Measurements from ENCODE around the gene DDX31. TPM values are rescaled to one million over a fixed set of nuclear protein-coding genes. Genes with fewer than 3 reads are reported as not detected.
A peak's percentile ranks its signal among the peaks of the same experiment; 100 is the strongest.

DDX31 gene
- total RNA-seq, 1 experiment from 2014 or later, result 26.2 TPM

DNA sequence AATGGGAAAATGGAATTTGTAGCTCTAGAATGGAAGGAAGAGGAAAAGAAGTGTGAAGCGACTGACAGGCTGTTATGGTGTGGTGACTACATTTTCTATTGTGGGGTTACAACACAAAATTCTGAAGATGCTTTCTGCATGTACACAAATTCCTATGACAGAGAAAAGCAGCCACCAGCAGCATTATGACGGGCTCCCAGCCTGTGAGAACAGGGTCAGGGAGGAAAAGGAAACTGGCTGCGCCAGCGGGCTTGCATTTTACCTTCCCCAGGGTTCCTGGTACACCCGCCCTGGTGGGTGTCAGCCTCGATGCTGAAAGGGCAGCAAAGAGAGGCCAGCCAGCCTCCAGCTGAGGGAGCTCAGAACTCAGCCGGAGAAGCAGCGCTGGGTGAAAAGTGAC, 41.0 kb downstream of the DDX31 start (continued):
- TF ChIP-seq AFF4 (CRISPR knock-in tag; IDR thresholded peaks at IDR 0.05; ENCODE audit: borderline replicate concordance) (no peak), ETV6 (CRISPR knock-in tag; IDR thresholded peaks at IDR 0.05) (no peak)
- TF ChIP-seq, protein P1, sequence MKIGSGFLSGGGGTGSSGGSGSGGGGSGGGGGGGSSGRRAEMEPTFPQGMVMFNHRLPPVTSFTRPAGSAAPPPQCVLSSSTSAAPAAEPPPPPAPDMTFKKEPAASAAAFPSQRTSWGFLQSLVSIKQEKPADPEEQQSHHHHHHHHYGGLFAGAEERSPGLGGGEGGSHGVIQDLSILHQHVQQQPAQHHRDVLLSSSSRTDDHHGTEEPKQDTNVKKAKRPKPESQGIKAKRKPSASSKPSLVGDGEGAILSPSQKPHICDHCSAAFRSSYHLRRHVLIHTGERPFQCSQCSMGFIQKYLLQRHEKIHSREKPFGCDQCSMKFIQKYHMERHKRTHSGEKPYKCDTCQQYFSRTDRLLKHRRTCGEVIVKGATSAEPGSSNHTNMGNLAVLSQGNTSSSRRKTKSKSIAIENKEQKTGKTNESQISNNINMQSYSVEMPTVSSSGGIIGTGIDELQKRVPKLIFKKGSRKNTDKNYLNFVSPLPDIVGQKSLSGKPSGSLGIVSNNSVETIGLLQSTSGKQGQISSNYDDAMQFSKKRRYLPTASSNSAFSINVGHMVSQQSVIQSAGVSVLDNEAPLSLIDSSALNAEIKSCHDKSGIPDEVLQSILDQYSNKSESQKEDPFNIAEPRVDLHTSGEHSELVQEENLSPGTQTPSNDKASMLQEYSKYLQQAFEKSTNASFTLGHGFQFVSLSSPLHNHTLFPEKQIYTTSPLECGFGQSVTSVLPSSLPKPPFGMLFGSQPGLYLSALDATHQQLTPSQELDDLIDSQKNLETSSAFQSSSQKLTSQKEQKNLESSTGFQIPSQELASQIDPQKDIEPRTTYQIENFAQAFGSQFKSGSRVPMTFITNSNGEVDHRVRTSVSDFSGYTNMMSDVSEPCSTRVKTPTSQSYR (CRISPR knock-in tag; IDR thresholded peaks at IDR 0.05), result no peak

GRCh38 chr9:132627594-132627993, 42.2 kb downstream of the DDX31 start:
- ATAC-seq (peak; percentile 60), DNase-seq (ENCODE audit: low spot score) (no peak)
- ChIA-PET CTCF (no interaction called here), POLR2A (no interaction called here)
- TF ChIP-seq FOXK1 (CRISPR knock-in tag; IDR thresholded peaks at IDR 0.05) (no peak), ZNF121 (CRISPR knock-in tag; IDR thresholded peaks at IDR 0.05) (no peak), SMAD4 (CRISPR knock-in tag; IDR thresholded peaks at IDR 0.05) (no peak), STAT6 (CRISPR knock-in tag; conservative IDR thresholded peaks at IDR 0.05; ENCODE audit: low read depth) (no peak), AFF4 (CRISPR knock-in tag; IDR thresholded peaks at IDR 0.05; ENCODE audit: borderline replicate concordance) (no peak), ATF2 (CRISPR knock-in tag; IDR thresholded peaks at IDR 0.05; ENCODE audit: borderline replicate concordance, low read depth) (no peak), CDX4 (CRISPR knock-in tag; IDR thresholded peaks at IDR 0.05; ENCODE audit: borderline replicate concordance) (no peak), TEAD4 (CRISPR knock-in tag; IDR thresholded peaks at IDR 0.05) (no peak), NFYB (CRISPR knock-in tag; conservative IDR thresholded peaks at IDR 0.05; ENCODE audit: low read depth) (no peak), SOX15 (CRISPR knock-in tag; IDR thresholded peaks at IDR 0.05) (no peak), RORB (CRISPR knock-in tag; IDR thresholded peaks at IDR 0.05) (no peak)
- Mint-ChIP-seq H3K36me3 (peaks cover 42% of the 10 kb centered on the region), H3K9me3 (no peaks in the 10 kb centered on the region), H3K4me1 (peaks cover 16% of the 10 kb centered on the region), H3K27ac (peak overlapping the region; percentile 77), H3K27me3 (ENCODE audit: low read depth) (no peaks in the 10 kb centered on the region), H3K4me3 (no peak overlapping the region)

Measured in WTC11 (cell line).